Panc1 (cell line): Measurements from ENCODE around the gene FBXL22.

Source experiments
- POLR2AphosphoS5 ChIP-seq: IDR thresholded peaks from 2 replicates; pipeline ENCODE4 v1.6.1; 2012; ENCODE audit warnings: mild to moderate bottlenecking, low read depth, low read length, moderate library complexity
- SIN3A ChIP-seq: IDR thresholded peaks from 2 replicates; pipeline ENCODE4 v1.6.1; 2012; ENCODE audit warnings: low read depth, mild to moderate bottlenecking, low read length, moderate library complexity, borderline replicate concordance; ENCODE audit not compliant: insufficient read depth
- TF ChIP-seq, protein P1 (sequence below): fragments of 450-650 bp; IDR thresholded peaks from 2 replicates; pipeline ENCODE4 v1.5.1; 2017; ENCODE audit warnings: mild to moderate bottlenecking
- TF ChIP-seq, protein P2 (sequence below), 2 experiments: IDR thresholded peaks; 2 replicates each; pipeline ENCODE4 v1.6.1; 2011 to 2012; ENCODE audit warnings: low read depth in 2 of 2, control low read depth in 1 of 2, low read length in 1 of 2, mild to moderate bottlenecking in 1 of 2, moderate library complexity in 1 of 2; ENCODE audit not compliant: insufficient read depth in 1 of 2

GRCh38 chr15:63640146-63640545 is 43.0 kb downstream of the FBXL22 start:
- TF ChIP-seq, protein P1, sequence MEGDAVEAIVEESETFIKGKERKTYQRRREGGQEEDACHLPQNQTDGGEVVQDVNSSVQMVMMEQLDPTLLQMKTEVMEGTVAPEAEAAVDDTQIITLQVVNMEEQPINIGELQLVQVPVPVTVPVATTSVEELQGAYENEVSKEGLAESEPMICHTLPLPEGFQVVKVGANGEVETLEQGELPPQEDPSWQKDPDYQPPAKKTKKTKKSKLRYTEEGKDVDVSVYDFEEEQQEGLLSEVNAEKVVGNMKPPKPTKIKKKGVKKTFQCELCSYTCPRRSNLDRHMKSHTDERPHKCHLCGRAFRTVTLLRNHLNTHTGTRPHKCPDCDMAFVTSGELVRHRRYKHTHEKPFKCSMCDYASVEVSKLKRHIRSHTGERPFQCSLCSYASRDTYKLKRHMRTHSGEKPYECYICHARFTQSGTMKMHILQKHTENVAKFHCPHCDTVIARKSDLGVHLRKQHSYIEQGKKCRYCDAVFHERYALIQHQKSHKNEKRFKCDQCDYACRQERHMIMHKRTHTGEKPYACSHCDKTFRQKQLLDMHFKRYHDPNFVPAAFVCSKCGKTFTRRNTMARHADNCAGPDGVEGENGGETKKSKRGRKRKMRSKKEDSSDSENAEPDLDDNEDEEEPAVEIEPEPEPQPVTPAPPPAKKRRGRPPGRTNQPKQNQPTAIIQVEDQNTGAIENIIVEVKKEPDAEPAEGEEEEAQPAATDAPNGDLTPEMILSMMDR, result no peak
- TF ChIP-seq POLR2AphosphoS5, result no peak
- TF ChIP-seq, protein P2, sequence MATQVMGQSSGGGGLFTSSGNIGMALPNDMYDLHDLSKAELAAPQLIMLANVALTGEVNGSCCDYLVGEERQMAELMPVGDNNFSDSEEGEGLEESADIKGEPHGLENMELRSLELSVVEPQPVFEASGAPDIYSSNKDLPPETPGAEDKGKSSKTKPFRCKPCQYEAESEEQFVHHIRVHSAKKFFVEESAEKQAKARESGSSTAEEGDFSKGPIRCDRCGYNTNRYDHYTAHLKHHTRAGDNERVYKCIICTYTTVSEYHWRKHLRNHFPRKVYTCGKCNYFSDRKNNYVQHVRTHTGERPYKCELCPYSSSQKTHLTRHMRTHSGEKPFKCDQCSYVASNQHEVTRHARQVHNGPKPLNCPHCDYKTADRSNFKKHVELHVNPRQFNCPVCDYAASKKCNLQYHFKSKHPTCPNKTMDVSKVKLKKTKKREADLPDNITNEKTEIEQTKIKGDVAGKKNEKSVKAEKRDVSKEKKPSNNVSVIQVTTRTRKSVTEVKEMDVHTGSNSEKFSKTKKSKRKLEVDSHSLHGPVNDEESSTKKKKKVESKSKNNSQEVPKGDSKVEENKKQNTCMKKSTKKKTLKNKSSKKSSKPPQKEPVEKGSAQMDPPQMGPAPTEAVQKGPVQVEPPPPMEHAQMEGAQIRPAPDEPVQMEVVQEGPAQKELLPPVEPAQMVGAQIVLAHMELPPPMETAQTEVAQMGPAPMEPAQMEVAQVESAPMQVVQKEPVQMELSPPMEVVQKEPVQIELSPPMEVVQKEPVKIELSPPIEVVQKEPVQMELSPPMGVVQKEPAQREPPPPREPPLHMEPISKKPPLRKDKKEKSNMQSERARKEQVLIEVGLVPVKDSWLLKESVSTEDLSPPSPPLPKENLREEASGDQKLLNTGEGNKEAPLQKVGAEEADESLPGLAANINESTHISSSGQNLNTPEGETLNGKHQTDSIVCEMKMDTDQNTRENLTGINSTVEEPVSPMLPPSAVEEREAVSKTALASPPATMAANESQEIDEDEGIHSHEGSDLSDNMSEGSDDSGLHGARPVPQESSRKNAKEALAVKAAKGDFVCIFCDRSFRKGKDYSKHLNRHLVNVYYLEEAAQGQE (IDR thresholded peaks at IDR 0.05; ENCODE audit: insufficient read depth in 1 of 2, low read depth in 2 of 2, low read length in 1 of 2), result no peak
- TF ChIP-seq SIN3A, result no peak
